Measurements from ENCODE around the gene DENND4A.

DENND4A gene

GRCh38 chr15:65666257-65666656, 125.8 kb downstream of the DENND4A start:
- no peak for DNase-seq (ENCODE audit: low read depth in 2 of 2)

DNA sequence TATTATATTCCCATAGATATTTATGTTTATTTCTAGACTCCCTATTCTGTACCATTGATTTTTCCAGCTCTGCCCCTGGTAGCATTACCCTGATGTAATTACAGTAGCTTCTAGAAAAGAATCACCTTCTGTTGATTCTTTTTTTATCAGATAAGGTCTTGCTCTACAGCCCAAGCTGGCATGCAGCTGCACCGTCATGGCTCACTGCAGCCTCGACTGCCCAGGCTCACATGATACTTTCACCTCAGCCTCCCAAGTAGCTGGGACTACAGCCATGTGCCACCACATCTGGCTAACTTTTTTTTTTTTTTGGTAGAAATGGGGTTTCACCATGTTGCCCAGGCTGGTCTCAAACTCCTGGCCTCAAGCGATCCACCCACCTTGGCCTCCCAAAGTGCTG, 128.6 kb downstream of the DENND4A start:
- no peak for DNase-seq (ENCODE audit: low read depth in 2 of 2)

DNA sequence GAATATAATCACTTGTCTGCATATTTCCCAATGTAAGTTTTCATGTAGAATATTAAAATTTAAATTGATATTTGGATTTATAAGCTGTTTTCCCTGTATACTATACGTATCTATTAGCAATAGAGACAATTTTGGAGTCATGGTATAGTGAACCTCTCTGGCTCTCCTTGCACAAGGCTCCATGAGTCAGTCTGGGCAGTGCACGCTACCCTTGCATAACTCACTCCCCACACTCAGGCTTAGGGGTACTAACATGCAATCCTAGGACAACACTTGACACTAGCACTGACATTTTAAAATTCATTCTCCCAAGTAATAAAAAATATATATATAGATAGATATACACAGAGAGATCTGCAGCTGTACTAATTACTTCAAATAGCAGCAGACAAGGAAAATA, 131.2 kb downstream of the DENND4A start:
- no peak for DNase-seq (ENCODE audit: low read depth in 2 of 2)

DNA sequence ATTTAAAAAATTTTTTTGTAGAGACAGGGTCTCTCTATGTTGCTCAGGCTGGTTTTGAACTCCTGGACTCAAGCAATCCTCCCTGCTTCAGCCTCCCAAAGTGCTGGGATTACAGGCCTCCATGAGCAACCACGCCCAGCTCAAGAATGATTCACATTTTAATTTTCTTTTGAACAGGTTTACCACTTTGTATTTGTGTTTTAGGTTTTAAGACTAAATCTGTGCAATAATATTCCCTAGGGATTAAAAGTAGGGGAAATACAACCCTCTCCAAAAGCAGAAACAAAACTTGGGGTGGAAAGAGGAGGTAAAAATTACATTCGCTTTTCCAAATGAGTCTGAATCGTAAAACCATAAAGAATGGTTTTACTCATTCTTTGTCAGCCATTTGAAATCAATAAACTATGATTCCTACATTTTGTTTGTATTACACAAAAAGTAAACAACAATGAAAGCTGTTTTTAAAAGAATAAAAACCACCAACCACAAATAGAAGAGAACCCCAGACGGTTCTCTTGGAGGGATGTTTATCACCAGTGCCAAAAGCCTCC, 132.5 kb downstream of the DENND4A start:
- no peak for DNase-seq (ENCODE audit: low read depth in 2 of 2)

- DNase-seq (ENCODE audit: low read depth in 2 of 2): no peak
These were observed 136.6 kb downstream of the DENND4A start for GRCh38 chr15:65655457-65655856.

GRCh38 chr15:65655026-65655425, 137.1 kb downstream of the DENND4A start:
- no peak for DNase-seq (ENCODE audit: low read depth in 2 of 2)

GRCh38 chr15:65653801-65654521, 138.1 kb downstream of the DENND4A start:
- DNase-seq (ENCODE audit: low read depth in 2 of 2): no peak

DNA sequence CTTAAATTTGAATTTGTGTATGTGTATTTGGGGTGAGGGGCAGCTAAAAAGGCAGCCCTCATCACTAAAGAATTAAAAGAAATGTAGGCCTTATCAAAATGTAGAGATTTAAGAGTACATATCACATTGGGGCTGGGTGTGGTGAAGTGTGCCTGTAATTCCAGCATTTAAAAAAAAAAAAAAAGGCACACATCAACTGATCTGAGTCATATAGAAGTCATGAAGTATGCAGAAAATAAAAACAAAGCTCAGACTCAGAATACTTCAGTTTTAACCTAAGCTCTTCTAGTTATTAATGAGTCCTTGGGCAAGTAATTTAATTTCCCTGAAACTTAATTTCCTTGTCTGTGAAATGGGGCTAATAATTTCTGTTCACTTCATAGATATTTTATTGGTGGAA, 138.8 kb downstream of the DENND4A start:
- no peak for DNase-seq (ENCODE audit: low read depth in 2 of 2)

- no peak for DNase-seq (ENCODE audit: low read depth in 2 of 2)
These were observed 140.0 kb downstream of the DENND4A start for GRCh38 chr15:65651831-65652749.

DNA sequence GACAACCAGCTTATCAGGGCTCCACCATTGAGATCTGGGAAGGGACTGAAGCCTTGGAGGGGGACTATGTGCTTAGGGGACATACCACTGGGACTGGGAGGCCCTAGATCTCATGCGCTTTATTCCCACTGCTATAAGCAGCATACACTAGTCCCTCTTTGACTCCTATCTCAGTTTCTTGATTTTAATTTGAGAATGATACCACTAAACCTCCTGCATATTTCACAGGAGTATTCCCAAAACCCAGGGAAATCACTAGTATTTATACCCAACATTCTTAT, 141.1 kb downstream of the DENND4A start:
- no peak for DNase-seq (ENCODE audit: low read depth in 2 of 2)

DNA sequence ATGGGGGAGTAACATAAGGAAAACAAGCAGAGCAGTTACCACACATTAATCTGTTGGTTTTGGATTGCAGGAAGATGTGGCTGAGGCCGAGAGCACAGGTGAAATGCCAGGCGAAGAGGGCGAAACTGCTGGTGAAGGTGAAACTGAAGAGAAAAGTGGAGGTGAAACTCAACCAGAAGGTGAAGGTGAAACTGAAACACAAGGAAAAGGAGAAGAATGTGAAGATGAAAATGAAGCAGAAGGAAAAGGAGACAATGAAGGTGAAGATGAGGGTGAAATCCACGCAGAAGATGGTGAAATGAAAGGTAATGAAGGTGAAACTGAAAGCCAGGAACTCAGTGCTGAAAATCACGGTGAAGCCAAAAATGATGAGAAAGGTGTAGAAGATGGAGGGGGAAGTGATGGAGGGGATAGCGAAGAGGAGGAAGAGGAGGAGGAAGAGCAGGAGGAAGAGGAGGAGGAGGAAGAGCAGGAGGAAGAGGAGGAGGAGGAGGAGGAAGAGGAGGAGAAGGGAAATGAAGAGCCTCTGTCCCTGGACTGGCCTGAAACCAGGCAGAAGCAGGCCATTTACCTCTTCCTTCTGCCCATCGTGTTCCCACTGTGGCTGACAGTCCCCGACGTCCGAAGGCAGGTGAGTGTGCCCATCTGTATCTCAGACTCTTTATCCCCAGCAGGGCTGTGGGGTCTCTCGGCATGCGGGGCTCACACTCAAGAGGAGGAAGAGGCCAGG, 141.6 kb downstream of the DENND4A start:
- DNase-seq (ENCODE audit: low read depth in 2 of 2): no peak

DNA sequence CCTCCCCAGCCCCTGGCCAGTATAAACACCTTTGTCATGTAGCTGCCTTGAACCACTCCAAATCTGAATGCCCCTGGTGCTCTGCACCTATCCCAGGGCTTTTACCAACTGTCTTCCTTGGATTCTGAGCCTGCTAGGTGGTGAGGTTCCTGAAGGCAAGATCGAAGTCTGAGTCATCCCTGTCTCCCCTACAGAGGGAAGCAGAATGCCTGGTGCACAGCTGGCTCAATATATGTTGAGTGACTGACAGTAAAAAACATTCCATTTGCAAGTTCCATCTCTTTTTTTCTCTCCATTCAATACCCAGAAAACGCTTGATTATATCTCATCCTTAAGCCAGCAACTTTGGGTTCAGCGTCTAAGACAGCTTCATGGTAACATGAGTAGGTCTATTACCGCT, 145.6 kb downstream of the DENND4A start:
- no peak for DNase-seq (ENCODE audit: low read depth in 2 of 2)

DNA sequence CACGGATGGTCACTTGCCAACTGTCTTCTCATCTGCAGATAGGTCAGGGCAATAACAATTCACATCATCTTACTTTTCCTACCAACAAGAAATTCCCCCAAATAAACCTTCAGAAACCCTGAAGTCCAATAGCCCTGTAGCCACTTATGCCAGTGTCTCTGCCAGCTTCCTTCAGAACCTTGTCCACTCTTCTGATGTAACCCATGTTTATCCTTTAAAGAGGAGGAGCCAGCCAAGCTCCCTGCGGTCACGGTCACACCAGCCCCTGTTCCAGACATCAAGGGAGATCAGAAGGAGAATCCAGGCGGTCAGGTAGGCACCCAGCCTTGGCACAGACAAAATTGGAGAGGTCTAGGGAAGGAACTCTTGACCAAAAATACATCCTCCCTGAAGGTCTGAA, 146.7 kb downstream of the DENND4A start:
- DNase-seq (ENCODE audit: low read depth in 2 of 2): no peak

DNA sequence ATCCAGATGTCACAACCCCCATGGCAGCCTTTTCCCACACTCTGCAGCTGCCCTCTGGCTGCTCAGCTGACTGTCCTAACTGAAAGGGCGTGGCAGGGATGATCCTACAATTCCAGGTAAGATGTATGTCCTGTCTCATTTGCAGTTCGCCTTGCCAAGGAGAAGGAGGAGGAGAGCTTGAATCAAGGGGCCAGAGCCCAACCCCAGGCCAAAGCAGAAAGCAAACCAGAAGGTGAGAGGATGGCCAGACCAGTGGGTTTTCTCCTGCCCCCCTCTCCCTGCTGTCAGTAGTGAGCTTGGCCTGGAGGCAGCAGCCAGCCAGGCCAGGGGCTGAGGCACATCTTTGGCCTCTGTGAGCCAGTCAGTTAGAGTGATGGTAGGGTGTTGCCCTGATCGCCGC, 147.8 kb downstream of the DENND4A start:
- DNase-seq (ENCODE audit: low read depth in 2 of 2): no peak

DNA sequence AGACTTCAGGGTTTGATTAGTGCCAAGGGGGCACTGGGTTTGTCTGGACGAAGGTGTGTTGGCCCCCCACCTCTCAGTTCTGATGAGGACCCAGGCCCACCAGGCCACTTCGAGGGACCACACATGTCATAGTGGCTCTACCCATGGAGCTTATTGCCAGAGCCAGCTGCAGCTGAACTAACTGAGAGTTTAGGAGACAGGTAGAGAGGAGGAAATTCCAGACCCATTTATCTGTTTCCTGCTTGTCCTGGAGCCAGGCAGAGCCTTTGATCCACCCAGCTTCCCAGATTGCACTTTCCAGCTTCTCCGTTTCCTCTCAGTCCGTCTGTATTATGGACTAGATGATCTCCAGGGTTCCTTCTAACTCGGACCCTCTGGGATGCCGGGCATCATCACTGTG, 149.5 kb downstream of the DENND4A start:
- DNase-seq (ENCODE audit: low read depth in 2 of 2): no peak

DNA sequence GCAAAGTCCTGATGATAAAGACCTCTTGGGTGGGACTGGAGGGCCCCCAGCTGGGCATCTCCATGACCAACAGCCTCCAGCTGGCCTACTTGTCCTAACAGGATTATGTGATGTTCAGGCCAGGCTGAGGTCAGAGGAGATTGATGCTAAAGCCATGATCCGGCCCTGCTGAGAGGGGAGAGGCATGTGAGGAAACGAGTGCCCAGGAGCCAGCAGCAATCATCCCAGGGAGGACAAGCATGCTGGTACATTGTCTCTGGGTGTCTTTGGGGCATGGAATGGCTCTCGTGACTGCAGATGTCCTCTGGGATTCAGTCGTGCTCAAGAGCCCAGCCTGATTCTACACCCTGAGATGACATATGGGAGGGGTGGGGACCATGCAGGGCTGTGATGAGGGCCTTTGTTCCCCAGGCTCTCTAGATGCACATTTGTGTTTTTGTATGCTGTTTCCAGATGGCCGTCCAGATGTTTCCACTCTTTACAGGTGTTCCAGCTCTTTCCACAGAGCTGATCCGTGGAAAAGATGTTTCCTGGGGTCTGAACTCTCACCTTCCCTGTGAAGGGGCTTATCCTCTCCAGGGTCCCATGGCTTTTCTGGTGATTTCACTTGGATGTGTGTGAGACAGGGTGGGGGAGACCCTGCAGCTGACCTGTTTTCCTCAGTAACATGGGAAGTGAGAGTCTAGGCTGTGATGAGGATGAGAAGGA, 150.2 kb downstream of the DENND4A start:
- DNase-seq (ENCODE audit: low read depth in 2 of 2): no peak

DNA sequence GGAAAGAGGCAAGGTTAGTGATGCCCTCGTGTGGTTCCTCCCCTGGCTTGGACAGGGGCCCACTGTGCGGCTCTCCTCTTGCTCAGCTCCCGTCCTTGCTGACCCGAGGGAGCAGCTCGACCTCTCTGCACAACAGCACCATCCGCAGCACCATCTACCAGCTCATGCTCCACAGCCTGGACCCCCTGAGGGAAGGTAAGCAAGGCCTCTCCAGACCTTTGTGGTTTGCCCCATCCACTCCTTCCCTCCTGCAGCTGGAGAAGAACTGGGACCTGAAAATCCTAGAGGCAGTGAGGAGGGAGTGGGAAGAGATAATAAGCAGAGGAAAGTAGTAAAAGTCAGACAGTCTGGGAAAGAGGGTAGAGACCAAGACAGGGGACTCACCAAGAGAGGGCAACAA, 152.6 kb downstream of the DENND4A start:
- DNase-seq (ENCODE audit: low read depth in 2 of 2): no peak

- DNase-seq (ENCODE audit: low read depth in 2 of 2): no peak
These were observed 153.4 kb downstream of the DENND4A start for GRCh38 chr15:65638681-65639089.

GRCh38 chr15:65638109-65638508, 154.0 kb downstream of the DENND4A start:
- DNase-seq (ENCODE audit: low read depth in 2 of 2): no peak

DNA sequence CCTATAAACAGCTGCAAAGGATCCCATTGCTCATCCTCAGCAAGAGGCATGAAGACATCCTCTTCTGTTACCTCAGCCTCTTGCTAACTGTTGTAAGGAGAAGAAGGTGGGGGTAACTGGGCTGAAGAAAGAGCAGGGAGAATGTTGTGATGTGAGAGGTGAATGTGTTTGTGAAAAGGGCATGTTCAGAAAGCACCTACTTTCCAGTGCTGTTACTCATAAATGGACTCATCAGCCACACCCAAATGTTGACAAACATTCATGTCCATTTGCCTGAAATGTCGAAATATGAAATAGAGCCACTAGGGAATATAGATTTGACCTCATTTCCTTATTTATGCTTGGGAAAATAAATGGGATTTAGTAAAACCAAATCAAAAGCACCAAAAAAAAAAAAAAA, 157.7 kb downstream of the DENND4A start:
- DNase-seq (ENCODE audit: low read depth in 2 of 2): no peak

GRCh38 chr15:65633752-65634151, 158.3 kb downstream of the DENND4A start:
- no peak for DNase-seq (ENCODE audit: low read depth in 2 of 2)
